ENCODE data around the gene C17orf58.
"Not testable (repeated sequence)": the region's sequence is repeated elsewhere in the genome, so short reads cannot be mapped to it uniquely, and the experiment has no call there.

The C17orf58 gene

DNA sequence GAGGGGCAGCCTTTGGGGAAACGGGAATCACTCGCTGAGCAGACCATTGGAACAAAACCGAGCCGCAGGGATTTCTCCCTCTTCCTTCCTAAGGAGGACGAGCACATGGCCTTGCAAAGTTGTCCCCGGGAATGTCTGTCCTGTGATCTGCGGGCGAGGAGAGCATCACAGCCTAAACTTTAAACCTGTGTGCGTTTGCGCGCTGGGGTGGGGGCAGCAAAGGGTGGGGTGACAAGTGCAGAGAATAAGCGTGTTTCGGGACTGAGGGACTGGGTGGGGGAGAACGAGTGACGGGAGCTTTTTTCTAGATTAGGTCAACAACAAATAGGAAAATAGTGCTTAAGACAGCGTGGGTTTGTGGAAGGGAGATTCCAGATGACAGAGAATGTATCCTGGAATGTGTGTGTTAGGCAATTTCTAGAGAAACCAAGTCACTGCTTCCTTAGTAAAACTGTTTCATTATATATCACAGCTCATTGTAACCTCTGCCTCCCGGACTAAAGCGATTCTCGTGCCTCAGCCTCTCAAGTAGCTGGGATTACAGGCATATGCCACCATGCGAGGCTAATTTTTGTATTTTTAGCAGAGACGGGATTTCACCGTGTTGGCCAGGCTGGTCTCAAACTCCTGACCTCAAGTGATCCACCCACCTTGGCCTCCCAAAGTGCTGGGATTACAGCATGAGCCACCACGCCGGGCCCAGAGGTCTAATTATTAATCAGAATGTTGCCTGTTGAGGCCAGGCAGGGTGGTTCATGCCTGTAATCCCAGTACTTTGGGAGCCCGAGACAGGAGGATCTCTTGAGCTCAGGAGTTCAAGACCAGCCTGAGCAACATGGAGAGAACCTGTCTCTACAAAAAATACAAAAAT, at the start of gene C17orf58:
Gene C17orf58 (minus strand): TSS at position 169 of the 871 bp plus-strand sequence. CDS start 271 bp downstream, outside the sequence.
- not testable (repeated sequence) for DNase-seq (ENCODE audit: low read depth)

DNA sequence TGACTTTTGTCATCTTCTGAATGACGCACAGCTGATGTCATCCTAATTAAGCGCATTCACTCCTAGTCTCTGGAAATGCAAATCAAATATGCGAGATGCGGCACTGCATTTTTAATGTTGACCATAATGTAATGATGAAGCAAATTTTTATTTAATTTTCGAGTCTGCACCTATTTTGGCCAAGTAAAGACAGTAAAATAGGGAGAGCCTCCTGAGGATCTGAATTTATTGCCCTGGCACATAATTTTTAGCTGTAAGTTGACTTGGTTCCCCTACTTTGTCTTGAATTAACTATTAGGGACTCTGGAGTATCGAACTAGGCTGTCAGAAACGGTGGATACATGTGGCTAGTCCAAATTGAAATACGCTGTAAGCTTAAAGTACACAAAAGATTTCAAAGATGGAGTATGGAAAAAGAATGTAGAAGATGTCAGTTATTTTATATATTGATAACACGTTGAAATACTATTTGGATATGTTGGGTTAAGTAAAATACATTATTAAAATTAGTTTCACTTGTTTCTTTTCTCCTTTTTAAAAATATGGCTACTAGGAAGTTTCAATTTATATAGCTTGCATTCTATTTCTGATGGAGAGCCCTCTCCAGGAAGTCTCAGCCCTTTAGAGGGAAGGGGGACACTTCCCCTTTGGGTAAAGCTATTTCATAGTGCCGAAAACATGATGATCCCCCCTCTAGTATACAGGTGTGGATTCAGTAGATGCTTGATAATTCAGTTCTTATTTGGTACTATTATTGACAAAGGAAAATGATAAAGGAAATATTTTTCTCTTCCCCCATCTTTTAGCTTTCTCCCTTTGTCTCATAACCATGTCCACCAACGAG, 40.3 kb upstream of the C17orf58 start:
- no peak for DNase-seq (ENCODE audit: low read depth)

DNA sequence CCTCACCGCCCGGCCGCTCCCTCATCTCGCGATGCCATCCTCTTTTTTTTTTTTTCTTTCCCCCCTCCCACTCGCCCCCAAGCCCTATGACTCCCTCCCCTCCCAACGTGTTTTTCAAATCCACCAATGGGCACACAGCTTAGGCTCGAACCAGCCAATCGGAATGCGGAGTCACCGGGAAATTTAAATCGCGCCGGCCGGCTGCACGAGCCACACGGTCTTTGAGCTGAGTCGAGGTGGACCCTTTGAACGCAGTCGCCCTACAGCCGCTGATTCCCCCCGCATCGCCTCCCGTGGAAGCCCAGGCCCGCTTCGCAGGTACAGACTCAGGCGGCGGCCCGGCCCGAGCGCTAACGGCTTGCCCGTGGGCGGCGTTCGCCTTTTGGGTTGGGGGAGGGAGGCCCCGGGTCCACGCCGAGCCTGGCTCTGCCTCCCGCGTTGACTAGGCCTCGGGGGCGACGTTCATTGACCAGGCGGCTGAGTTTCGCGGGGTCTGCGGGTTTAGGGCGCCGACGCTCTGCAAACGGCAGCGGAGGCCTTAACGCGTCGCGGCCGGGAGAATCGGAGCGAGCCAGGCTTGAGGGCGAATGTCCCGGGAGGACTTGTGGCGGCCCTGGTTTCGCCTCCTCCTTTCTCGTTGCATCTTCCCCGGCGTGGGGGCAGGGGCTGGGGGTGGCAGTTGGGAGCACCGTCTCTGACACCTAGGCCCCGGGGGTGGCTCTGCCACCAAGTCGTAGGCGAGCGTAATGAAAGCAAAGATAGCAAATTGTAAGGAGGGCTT, 39.4 kb upstream of the C17orf58 start, which contains the start of gene KPNA2:
Gene KPNA2 (plus strand): TSS at position 213 of the 781 bp plus-strand sequence. CDS start 1,398 bp downstream, outside the sequence.
- DNase-seq (ENCODE audit: low read depth) = peak; percentile 88

DNA sequence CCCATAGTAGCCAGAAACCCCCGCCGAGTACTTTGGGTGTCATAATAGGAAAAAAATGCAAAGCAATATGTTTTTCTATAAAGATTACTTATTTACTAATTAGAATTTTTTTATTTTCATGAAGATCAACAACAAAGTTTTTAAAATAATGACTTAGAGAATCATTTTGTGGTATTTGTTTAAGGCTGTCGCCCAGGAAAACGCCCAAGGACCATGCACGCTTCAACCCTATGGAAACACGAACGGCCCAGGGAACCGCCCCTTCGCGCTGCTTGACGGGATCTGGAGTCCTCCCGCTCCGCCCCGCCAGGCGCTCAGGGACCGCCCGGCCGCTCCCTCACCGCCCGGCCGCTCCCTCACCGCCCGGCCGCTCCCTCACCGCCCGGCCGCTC, 38.9 kb upstream of the C17orf58 start:
- DNase-seq (ENCODE audit: low read depth) = no peak

DNA sequence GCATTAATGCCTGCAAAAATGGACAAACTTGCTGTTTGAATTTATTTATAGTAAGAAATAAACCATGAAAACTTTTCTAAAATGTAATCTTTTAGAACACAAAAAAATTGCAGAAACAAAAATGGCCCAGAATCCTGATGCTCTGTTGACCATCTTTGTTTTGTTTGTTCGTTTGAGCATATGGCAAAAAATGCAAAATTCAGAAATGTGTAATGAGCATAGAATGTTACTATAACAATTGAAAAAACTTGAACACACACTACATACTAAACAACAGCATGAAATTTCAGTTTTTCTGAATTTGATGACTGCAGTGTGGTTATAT, 38.1 kb upstream of the C17orf58 start:
- DNase-seq (ENCODE audit: low read depth) = no peak

DNA sequence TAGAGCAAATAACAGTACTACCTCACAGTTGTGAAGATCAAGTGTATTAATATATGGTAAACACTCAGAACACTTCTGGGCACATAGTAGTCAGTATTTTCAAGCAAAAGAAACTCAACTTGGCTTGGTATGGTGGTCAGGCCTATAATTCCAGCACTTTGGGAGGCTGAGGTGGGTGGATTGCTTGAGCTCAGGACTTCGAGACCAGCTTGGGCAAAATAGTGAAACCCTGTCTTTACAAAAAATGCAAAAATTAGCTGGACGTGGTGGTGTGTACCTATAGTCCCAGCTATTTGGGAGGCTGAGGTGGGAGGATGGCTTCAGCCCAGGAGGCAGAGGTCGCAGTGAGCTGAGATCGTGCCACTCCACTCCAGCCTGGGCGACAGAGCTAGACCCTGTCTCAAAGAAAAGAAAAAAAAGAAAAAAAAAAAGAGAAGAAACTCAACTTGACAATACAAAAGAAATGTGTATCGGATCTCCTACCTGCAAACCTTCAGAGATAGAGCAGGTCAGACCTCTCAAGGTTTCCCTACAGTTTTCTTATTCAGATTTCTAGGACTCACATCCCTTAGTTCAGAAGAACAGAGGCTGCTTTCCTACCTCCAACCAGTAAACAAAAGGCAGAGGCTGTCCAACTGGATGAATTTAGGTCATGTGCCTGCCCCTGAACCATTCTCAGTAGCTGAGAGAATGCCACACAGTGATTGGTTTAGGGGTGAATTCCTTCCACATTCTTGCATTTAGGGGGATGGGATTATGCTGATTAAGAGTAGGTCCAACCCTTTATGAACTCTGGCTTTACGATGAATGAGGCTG, 37.6 kb upstream of the C17orf58 start:
- DNase-seq (ENCODE audit: low read depth) = no peak

DNA sequence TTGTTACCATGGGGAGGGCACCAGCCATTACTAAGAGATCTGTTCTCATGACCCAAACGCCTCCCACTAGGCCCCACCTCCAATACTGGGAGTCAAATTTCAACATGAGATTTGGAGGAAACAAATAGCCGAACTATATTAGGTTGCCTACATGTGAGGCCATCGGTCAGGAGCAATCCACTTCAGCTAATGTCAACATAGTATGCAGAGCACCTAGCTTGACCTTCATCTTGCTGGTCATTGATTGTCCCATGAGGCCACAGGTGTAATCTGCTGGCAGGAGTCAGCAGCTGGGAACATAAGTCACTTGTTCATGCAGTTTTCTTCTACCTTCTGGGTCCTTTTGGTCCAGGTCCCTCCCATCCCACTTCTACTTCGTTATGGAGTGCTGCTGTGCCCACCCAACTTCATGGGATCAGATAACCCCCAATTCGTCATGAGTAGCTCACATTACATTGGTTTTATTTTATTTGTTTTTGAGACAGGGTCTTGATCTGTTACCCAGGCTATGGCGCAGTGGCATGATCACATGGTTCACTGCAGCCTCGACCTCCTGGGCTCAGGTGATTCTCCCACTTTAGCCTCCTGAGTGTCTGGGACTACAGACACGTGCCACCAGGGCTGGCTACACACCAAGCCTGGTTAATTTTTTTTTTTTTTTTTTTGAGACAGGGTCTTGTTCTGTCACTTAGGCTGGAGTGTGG, 33.4 kb upstream of the C17orf58 start:
- DNase-seq (ENCODE audit: low read depth) = no peak

DNA sequence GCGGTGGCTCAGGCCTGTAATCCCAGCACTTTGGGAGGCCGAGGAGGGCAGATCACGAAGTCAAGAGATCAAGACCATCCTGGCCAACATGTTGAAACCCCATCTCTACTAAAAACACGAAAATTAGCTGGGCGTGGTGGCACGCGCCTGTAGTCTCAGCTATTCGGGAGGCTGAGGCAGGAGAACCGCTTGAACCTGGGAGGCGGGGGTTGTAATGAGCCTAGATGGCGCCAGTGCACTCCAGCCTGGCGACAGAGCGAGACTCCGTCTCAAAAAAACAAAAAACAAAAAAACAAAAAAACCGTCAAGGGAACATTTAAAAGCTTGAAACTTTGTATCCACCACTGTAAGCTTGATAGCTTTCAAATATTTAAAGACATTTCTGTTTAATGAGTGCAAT, 26.3 kb upstream of the C17orf58 start:
- not testable (repeated sequence) for DNase-seq (ENCODE audit: low read depth)

DNA sequence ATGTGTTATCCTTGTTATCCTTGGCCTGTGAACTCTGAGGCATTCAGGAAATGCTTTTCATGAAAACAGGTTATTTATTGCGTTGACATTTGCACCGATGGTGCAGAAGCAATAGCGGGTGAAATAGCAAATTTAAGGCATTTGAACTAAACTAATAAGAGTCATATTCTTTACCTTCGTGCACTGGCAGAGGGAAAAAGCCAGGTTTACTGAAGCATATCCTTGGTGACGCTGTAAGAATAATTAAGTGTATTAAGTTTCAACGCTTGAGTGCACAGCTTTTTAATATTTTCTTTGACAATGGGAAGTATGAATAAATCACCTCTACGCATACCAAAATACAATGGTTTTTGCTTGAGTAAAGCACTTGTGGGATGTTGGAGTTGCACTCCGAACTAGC, 25.7 kb upstream of the C17orf58 start:
- DNase-seq (ENCODE audit: low read depth) = no peak

DNA sequence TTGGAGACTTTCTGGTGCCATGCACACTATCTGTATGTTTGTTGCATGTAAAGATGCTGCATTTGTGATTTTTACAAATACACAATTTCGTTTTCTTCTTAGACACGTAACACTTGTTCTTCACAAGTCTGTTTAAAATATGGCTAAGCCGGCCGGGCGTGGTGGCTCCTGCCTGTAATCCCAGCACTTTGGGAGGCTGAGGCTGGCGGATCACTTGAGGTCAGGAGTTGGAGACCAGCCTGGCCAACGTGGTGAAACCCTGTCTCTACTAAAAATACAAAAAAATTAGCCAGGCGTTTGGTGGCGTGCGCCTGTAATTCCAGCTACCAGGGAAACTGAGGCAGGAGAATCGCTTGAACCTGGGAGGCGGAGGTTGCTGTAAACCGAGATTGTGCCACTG, 24.5 kb upstream of the C17orf58 start:
- not testable (repeated sequence) for DNase-seq (ENCODE audit: low read depth)

DNA sequence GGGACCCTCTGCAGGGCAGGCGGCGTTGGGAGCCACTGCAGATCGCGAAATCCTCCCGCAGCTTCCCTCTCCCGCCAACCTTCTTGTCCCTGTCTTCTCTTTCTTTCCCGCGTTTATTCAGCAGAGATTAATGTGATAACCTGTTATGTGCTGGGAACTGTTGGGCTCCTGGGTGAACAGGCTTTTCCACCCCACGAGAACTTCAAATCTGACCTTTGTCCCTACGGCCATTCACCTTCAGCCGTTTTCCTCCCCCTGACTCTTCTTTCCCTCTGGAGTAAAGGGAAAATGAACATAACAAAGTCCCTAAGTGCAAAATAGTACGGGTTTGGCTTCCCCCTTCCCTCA, 24.1 kb upstream of the C17orf58 start:
- no peak for DNase-seq (ENCODE audit: low read depth)

DNA sequence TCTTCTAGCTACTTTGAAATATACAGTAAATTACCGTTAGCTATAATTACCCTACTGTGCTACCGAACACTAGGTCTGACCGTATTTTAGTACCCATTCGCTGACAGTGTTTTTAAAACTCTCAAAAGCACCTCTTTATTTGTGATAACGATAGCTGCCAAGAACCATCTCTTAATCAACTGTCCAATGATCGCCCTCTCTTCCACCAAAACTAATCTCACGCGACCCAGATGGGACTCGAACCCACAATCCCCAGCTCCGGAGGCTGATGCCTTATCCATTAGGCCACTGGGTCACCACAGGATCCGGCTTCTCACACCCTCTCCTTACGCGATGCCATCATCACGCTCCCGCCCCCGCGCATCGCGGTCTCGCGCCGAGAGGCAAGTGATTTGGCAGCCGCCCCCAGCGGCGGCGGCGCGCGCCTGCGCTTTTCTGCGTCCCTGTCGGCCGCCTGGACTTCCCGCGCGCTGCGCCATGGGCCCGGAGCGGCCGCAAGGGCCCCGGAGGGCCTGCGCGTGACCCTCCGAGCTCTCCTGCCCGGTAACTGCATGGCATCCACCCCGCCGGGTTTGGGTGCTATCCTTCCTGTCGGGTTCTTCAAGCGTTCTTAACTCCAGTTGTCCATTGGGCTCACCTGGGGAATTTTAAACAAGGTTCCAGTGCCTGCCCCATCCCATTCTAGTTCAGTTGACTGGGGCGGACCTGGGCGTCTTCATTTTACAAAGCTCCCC, 23.6 kb upstream of the C17orf58 start:
- peak; percentile 73 for DNase-seq (ENCODE audit: low read depth)

DNA sequence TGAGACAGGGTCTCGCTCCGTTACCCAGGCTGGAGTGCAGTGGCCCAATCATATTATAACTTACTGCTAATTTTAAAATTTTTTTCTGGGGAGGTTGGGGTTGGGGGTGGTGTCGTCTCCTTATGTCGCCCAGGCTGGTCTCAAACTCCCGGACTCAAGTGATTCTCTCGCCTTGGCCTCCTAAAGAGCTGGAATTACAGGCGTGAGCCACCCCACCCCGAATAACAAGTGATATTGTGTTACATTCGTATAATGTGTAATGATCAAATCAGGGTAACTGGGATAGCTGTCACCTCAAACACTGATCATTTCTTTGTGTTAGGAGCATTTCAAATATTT, 23.0 kb upstream of the C17orf58 start:
- no peak for DNase-seq (ENCODE audit: low read depth)

DNA sequence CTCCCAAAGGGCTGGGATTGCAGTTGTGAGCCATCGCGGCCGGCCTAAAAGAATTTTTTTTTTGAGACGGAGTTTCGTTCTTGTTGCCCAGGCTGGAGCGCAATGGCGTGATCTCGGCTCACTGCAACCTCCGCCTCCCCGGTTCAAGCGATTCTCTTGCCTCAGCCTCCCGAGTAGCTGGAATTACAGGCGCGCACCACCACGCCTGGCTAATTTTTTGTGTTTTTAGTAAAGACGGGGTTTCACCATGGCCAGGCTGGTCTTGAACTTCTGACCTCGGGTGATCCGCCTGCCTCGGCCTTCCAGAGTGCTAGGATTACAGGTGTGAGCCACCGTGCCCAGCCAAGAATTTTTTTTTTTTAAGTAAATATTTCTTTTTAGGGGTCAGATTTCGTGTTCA, 22.2 kb upstream of the C17orf58 start:
- DNase-seq (ENCODE audit: low read depth) = not testable (repeated sequence)

DNA sequence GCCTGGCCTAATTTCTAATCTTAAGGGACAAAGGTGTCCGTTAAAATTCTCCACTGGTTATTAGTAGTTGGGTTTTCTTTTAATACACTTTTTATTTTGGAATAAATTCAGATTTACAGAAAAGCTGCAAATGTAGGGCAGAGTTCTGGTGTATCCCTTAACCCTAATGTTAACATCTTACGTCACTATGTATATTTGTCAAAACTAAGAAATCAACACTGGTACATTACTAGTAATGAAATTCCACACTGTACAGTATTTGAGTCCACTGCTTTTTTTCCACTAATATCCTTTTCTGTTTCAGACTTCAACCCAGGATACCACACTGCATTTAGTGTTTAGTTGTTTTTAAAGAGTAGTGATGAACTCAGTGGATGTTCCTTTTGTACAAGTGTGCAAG, 20.6 kb upstream of the C17orf58 start:
- no peak for DNase-seq (ENCODE audit: low read depth)

DNA sequence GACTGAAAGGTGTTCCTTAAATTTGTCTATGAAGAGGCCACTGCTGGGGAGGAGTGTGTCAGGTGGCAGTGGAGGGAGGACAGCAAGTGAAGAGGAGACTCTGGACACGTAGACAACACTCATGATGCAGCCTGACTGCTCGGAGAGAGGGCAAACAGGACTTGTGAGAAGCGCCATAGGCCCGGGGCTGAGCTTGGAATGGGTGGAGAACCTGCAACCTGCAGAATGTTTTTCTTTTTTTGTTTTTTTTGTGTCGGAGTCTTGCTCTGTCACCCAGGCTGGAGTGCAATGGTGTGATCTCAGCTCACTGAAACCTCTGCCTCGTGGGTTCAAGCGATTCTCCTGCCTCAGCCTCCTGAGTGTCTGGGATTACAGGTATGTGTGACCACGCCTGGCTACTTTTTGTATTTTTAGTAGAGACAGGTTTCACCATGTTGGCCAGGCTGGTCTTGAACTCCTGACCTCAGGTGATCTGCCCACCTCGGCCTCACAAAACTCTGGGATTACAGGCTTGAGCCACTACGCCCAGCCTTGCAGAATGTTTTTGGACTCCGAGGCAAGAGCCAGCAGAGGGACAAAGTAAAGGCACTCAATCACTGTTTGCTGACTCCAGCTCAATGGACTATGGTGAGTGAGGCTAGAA, 18.9 kb upstream of the C17orf58 start:
- no peak for DNase-seq (ENCODE audit: low read depth)

DNA sequence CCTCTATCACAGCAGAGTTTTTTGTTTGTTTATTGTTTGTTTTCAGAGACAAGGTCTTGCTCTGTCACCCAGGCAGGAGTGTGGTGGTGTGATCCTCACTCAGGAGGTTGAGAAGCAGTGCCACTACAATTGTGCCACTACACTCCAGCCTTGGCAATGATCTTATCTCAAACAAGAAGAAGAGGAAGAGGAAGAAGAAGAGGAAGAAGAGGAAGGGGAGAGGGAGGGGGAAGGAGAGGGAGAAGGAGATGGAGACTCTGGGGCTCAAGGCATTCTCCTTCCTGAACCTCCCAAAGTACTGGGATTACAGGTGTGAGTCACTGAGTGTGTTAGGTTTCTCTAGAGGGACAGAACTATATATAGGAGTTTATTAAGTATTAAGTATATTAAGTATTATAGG, 17.1 kb upstream of the C17orf58 start:
- no peak for DNase-seq (ENCODE audit: low read depth)

DNA sequence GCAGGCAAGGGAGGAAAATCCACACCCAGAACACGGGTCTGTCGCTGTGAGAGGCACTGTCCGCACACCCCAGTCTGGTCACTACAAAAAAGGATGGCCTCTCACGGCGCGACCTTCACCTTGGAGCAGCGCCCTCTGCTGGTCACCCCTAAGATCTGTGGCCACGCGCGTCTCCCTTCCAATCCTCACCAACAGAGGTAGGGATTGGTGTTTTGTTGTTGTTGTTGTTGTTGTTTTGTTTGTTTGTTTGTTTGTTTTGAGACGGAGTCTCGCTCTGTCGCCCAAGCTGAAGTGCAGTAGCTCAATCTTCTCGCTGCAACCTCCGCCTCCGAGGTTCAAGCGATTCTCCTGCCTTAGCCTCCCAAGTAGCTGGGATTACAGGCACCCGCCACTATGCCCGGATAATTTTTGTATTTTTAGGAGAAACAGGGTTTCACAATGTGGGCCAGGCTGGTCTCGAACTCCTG, 15.0 kb upstream of the C17orf58 start:
- no peak for DNase-seq (ENCODE audit: low read depth)

DNA sequence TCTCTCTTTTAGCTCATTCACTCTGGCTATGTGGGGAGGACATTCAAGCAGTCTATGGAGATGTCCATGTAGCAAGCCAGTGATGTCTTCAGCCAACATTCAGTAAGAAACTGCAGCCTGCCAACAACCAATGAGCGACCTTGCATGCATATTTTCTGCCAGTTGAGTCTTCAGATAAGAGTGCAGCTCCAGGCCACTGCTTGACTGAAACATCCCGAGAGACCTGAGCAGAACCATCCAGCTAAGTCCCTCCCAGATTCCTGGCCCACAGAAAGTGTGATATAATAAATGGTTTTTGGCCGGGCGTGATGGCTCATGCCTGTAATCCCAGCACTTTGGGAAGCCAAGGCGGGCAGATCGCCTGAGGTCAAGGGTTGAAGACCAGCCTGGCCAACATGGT, 10.5 kb upstream of the C17orf58 start:
- no peak for DNase-seq (ENCODE audit: low read depth)

DNA sequence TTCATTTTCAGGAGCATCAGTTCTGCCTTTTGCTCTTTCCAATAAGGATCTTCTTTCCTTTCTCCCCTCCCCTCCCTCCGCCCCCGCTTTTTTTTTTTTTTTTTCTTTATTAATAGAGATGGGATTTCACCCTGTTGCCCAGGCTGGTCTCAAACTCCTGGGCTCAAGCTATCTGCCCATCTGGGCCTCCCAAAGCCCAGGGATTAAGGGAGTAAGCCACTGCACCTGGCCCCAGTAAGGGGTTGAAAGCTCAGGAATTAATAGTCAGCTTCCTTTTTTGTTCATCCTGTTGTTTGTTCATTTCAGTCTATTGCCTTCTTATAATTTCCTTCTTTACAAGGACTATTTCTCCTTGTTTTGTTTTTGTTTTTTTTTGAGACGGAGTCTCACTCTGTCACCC, 7.9 kb upstream of the C17orf58 start:
- DNase-seq (ENCODE audit: low read depth) = no peak
